Ectodermal cell (in vitro differentiated cells): Measurements from ENCODE around the gene ALDH3B1.

Experiments used
- H3K27ac ChIP-seq: 2 replicates; pipeline ENCODE4 v1.7.0; 2013; ENCODE audit warnings: mild to moderate bottlenecking, low read depth, low read length; ENCODE audit not compliant: insufficient read depth, poor library complexity, severe bottlenecking
- H3K27me3 ChIP-seq: 2 replicates; pipeline ENCODE4 v1.7.0; 2013; ENCODE audit warnings: mild to moderate bottlenecking, low read length; ENCODE audit not compliant: insufficient read depth, control insufficient read depth, poor library complexity, severe bottlenecking
- H3K36me3 ChIP-seq: one replicate; pipeline ENCODE4 v1.7.0; 2013; ENCODE audit warnings: low read length; ENCODE audit not compliant: control insufficient read depth, insufficient read depth
- H3K4me1 ChIP-seq: one replicate; pipeline ENCODE4 v1.7.0; 2013; ENCODE audit warnings: low read length; ENCODE audit not compliant: control insufficient read depth, insufficient read depth
- H3K4me3 ChIP-seq: 2 replicates; pipeline ENCODE4 v1.7.0; 2013; ENCODE audit warnings: low read depth, low read length, control low read depth; ENCODE audit not compliant: insufficient read depth
- H3K9me3 ChIP-seq: 2 replicates; pipeline ENCODE4 v1.7.0; 2013; ENCODE audit warnings: mild to moderate bottlenecking, low read length, moderate library complexity; ENCODE audit not compliant: control insufficient read depth
- WGBS, 2 experiments: methylation state at CpG; one replicate each; pipeline ENCODE4 v1.1.7; 2013; ENCODE audit warnings: missing lambda C conversion rate in 2 of 2; 5-methylcytosine and 5-hydroxymethylcytosine counted together

Gene ALDH3B1

DNA sequence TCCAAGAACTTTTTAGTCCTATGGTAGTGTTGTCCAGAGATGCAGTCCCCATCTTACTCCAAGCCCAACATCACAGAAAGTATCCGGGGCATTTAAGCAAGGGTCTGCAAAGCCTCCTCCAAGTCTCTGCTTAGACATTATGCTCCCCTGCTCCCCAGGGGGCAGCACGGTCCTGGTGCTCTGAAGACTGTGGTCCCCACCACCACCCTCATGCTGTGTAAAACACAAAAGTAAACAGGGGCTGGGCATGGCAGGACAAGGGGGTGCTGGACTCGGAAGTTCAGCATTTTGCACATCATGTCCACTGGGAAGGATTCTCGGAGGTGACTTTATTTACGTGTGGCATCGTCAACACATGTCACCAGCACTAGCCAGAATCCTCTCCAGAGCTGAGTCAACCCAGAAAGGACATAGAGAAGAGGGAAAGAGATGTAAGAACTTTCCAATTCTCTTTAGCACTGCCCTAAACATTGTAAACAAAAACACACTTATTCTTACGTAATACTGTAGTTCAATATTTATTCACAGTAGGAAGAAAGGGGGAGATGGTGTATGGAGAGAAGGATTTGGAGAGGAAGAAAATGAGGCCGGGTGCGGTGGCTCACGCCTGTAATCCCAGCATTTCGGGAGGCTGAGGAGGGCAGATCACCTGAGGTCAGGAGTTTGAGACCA, 66.4 kb downstream of the ALDH3B1 start:
- no peaks in the 10 kb centered on the region for H3K4me1 ChIP-seq
- H3K9me3 ChIP-seq, result no peaks in the 10 kb centered on the region
- H3K27ac ChIP-seq, result no peak overlapping the region
- no peaks in the 10 kb centered on the region for H3K36me3 ChIP-seq
- 91 to 93% methylated on average over 10 of the region's 11 CpGs for WGBS, 2 experiments
- no peak overlapping the region for H3K4me3 ChIP-seq
- H3K27me3 ChIP-seq, result no peaks in the 10 kb centered on the region

DNA sequence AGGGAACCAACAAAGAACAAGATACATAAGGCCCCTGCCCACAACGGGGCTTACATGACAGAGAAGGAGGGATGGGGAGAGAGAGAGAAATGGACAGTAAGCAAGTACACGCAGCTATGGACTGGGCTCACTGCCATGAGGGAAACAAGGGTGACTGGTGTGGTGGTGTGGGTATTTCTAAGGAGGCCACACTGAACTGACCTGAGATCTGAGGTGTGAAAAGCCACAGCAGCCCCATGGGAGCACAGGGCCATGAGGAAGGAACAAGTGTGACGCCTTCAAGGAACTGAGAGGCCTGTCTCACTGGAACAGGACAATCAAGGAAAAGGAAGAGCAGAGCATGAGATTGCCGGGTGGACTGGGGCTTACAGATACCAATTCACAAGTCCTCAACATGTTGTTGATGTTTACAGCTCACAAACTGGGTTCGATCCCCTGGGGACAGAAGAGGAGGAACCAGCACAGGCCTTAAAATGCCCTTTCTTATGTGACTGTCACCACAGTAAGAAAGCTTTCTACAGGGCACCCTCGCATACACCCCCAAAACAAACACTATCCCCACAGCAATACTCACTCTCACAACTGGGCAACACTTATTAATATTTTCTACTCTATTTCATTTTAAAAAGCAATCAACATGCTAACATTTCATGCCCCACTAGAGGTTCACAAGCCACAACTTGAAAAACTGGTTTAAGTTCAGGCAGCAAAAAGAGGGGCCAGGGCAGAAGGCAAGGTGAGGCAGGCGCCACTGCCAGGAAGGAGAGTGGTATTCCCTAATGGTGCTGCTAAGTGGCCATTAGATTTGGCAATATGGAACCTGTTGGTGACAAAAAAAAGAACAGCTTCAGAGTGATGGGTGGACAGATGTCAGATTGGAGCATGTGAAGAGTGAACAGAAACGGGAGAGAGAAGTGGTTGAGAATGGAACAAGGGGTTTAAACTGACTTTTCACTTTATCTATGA, 67.8 kb downstream of the ALDH3B1 start:
- H3K27ac ChIP-seq, result no peak overlapping the region
- H3K9me3 ChIP-seq, result no peaks in the 10 kb centered on the region
- no peaks in the 10 kb centered on the region for H3K4me1 ChIP-seq
- H3K27me3 ChIP-seq, result no peaks in the 10 kb centered on the region
- no peak overlapping the region for H3K4me3 ChIP-seq
- H3K36me3 ChIP-seq, result no peaks in the 10 kb centered on the region
- WGBS, 2 experiments, result 94 to 96% methylated on average over 8 of the region's 8 CpGs
